Natural killer cell (primary cell): ENCODE data around the gene CEACAM16. TPM values are rescaled to one million over a fixed set of nuclear protein-coding genes. Genes with fewer than 3 reads are reported as not detected.
A peak's percentile ranks its signal among the peaks of the same experiment; 100 is the strongest.

Experiments used
- ATAC-seq, 3 donors: fragments of 150-1000 bp in 2 of 3; fragments of 200-7000 bp in 1 of 3; cut with Tn5 transposase; 1 replicate in 1 of 3; 2 replicates in 2 of 3; pipeline ENCODE4 v1.10.0; 2021; ENCODE audit warnings: mild to moderate bottlenecking in 2 of 3, moderate library complexity in 2 of 3
- DNase-seq, 2 donors: peaks; one replicate each; pipeline versions ENCODE4 v3.0.0 to v3.0.0-alpha.2; 2013 to 2021; ENCODE audit warnings: mixed read lengths in 1 of 2
- H3K27ac ChIP-seq: one replicate; pipeline ENCODE4 v1.5.1; 2013; ENCODE audit warnings: mild to moderate bottlenecking, low read length
- H3K27me3 ChIP-seq: one replicate; pipeline ENCODE4 v1.6.1; 2013; ENCODE audit warnings: low read length; ENCODE audit not compliant: control insufficient read depth, insufficient read depth
- H3K36me3 ChIP-seq: one replicate; pipeline ENCODE4 v1.6.1; 2013; ENCODE audit warnings: low read length; ENCODE audit not compliant: control insufficient read depth, insufficient read depth
- H3K4me1 ChIP-seq: one replicate; pipeline ENCODE4 v1.6.1; 2013; ENCODE audit warnings: low read length; ENCODE audit not compliant: control insufficient read depth, insufficient read depth
- H3K4me3 ChIP-seq: one replicate; pipeline ENCODE4 v1.5.1; 2013; ENCODE audit warnings: low read length
- H3K9me3 ChIP-seq: one replicate; pipeline ENCODE4 v1.6.1; 2013; ENCODE audit warnings: low read length; ENCODE audit not compliant: control insufficient read depth, insufficient read depth
- H3K27ac Mint-ChIP-seq, 2 donors: one replicate each; pipeline ENCODE4 v1.8.0; 2022; ENCODE audit warnings: mild to moderate bottlenecking in 2 of 2, mixed read lengths in 2 of 2, moderate library complexity in 1 of 2
- H3K27me3 Mint-ChIP-seq, 2 donors: one replicate each; pipeline ENCODE4 v1.8.0; 2022; ENCODE audit warnings: low read depth in 2 of 2, mixed read lengths in 2 of 2
- H3K36me3 Mint-ChIP-seq: one replicate; pipeline ENCODE4 v1.8.0; 2022; ENCODE audit warnings: mixed read lengths
- H3K4me1 Mint-ChIP-seq, 2 donors: one replicate each; pipeline ENCODE4 v1.8.0; 2022; ENCODE audit warnings: mixed read lengths in 2 of 2
- H3K4me3 Mint-ChIP-seq: one replicate; pipeline ENCODE4 v1.8.0; 2022; ENCODE audit warnings: mild to moderate bottlenecking, moderate library complexity, mixed read lengths
- H3K9me3 Mint-ChIP-seq, 2 donors: one replicate each; pipeline ENCODE4 v1.8.0; 2022; ENCODE audit warnings: mixed read lengths in 2 of 2
- WGBS: methylation state at CpG from one replicate; pipeline ENCODE4 v1.1.7; 2013; ENCODE audit warnings: missing lambda C conversion rate; ENCODE audit not compliant: insufficient coverage; 5-methylcytosine and 5-hydroxymethylcytosine counted together
- intact Hi-C: fragments of 100-400 bp; cut with micrococcal nuclease; formaldehyde crosslinking; loops from one replicate; pipeline ENCODE4 v1.14.2; 2022
- total RNA-seq, 4 donors: library from RNA; stranded (reverse); fragments of 120-200 nt in 1 of 4; gene quantifications; one replicate each; pipeline versions ENCODE4 v1.2.3 to v1.2.4, GENCODE V29; 2013 to 2022
- TF ChIP-seq, protein P1 (sequence below): fragments of 200-600 bp; IDR thresholded peaks from one replicate; pipeline ENCODE4 v1.8.0; 2022; ENCODE audit warnings: antibody characterized with exemption

CEACAM16 gene
- total RNA-seq, 3 donors from 2014 or later (not counting 1 experiment from before 2014, with no cell fraction given), result not detected

DNA sequence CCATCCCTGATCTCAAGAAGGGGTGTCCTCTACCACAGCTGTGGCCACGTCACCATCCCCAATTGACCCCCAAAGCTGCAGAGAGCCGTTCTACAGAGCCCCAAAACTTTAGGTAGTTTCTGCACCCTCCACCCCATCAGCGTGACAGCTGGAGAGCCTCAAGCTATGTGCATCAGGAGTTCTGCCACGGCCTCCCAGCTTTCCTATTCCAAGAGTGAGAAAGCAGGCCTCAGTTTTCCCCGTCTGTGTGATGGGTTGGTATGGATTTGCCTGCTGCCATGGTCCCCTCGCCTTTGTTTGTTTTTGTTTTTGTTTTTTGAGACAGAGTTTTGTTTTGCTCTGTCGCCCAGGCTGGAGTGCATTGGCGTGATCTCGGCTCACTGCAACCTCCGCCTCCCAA, 51.0 kb downstream of the CEACAM16 start:
- Histone ChIP-seq H3K27me3 (no peaks in the 10 kb centered on the region), H3K36me3 (peaks cover 14% of the 10 kb centered on the region), H3K4me3 (peak overlapping the region; percentile 66), H3K4me1 (peaks cover 74% of the 10 kb centered on the region), H3K9me3 (no peaks in the 10 kb centered on the region), H3K27ac (peak overlapping the region; percentile 86)
- ATAC-seq (no peak), DNase-seq (peak in 1 of 2 donors; percentile 27)
- TF ChIP-seq, protein P1, sequence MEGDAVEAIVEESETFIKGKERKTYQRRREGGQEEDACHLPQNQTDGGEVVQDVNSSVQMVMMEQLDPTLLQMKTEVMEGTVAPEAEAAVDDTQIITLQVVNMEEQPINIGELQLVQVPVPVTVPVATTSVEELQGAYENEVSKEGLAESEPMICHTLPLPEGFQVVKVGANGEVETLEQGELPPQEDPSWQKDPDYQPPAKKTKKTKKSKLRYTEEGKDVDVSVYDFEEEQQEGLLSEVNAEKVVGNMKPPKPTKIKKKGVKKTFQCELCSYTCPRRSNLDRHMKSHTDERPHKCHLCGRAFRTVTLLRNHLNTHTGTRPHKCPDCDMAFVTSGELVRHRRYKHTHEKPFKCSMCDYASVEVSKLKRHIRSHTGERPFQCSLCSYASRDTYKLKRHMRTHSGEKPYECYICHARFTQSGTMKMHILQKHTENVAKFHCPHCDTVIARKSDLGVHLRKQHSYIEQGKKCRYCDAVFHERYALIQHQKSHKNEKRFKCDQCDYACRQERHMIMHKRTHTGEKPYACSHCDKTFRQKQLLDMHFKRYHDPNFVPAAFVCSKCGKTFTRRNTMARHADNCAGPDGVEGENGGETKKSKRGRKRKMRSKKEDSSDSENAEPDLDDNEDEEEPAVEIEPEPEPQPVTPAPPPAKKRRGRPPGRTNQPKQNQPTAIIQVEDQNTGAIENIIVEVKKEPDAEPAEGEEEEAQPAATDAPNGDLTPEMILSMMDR, result no peak
- Mint-ChIP-seq H3K4me1 (peaks cover 52 to 82% of the 10 kb centered on the region in 2 donors), H3K27me3 (no peaks in the 10 kb centered on the region), H3K4me3 (peak overlapping the region; percentile 86), H3K27ac (peak overlapping the region; percentile 91 to 93), H3K9me3 (no peaks in the 10 kb centered on the region), H3K36me3 (no peaks in the 10 kb centered on the region)
- intact Hi-C loops, result no loop called here
- WGBS, result 95% methylated on average over 10 of the region's 10 CpGs

DNA sequence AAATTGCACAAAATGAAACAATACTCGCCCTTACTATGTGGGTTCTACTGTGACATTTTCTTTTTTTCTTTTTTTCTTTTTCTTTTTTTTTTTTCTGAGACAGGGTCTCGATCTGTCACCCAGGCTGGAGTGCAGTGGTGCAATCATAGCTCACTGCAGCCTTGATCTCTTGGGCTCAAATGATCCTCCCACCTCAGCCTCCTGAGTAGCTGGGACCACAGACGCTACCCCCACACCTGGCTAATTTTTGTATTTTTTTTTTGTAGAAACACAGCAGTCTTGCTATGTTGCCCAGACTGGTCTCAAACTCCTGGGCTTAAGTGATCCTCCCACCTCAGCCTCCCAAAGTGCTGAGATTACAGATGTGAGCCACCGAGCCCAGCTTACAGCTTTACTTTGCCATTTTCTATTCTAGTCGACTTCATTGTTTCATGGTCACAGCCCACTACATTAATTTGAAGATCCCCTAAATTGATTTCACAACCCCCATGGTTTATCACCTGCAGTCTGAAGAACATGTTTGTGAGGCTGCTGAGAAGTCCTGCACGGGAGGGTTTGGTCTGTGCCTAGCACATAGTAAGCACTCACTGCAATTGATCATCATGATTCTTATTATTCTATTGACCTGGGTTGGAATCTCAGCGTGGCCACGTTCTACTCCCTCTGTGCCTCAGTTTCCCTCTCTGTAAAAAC, 53.3 kb downstream of the CEACAM16 start:
- Mint-ChIP-seq H3K36me3 (no peaks in the 10 kb centered on the region), H3K4me3 (peak overlapping the region; percentile 89), H3K27ac (peak overlapping the region; percentile 91 to 93), H3K27me3 (no peaks in the 10 kb centered on the region), H3K4me1 (peaks cover 49 to 69% of the 10 kb centered on the region in 2 donors), H3K9me3 (no peaks in the 10 kb centered on the region)
- 40% methylated on average over 7 of the region's 8 CpGs for WGBS
- Histone ChIP-seq H3K4me3 (no peak overlapping the region), H3K27me3 (no peaks in the 10 kb centered on the region), H3K36me3 (peaks cover 18% of the 10 kb centered on the region), H3K9me3 (no peaks in the 10 kb centered on the region), H3K4me1 (peaks cover 83% of the 10 kb centered on the region), H3K27ac (peak overlapping the region; percentile 99)
- DNase-seq (peak in 1 of 2 donors; percentile 45), ATAC-seq (no peak)
- TF ChIP-seq, protein P1, result no peak
- intact Hi-C loops, result loop anchor here (2.0 kb wide), 1 partner anchor 15 kb away; no protein-coding TSS in a partner anchor

DNA sequence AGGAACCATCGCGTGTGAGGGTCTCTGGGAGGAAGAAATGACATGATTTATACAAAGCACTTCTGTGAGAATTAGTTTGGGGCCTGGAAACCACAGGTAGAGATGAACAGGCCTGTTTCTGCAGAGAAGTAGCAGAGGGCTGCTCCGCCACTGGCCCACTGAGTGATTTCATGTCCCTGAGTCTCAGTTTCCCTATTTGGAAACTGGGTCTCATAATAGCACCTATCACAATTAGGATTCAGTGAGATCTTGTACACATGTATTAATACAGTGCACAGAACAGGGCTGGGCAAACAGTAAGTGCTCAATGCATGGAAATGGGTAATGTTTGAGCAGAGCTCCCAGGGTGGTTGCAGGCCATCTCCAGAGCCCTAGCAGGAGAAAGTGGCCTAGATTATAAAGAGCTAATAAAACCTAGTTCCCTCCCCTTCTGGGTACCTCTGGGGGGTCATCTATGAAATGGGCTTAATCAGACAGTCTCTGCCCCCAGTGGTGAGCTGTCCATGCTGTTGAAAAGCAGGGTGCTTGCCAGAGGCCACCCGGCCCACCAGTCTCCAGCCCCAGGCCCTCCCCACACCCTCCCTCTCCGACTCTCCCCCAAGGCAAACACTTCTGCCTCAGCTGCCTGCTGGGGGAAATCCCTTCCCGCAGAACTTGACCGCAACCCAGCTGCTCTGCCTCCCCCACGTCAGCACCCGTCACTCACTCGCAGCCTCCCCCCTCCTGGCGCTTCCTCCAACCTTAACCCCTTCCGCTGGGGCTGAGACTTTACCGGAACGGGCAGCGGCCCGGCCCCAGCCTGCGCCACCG, 54.1 kb downstream of the CEACAM16 start:
- peak overlapping the region; percentile 89 for H3K4me3 Mint-ChIP-seq
- intact Hi-C loops, result loop anchor here (1.0 to 2.0 kb wide), 2 partner anchors 8 to 16 kb away; no protein-coding TSS in a partner anchor
- H3K27ac Mint-ChIP-seq, result peak overlapping the region; percentile 91 to 93
- peaks cover 75% of the 10 kb centered on the region for H3K4me1 ChIP-seq
- H3K27me3 Mint-ChIP-seq, result no peaks in the 10 kb centered on the region
- H3K9me3 ChIP-seq, result no peaks in the 10 kb centered on the region
- peak overlapping the region; percentile 75 for H3K4me3 ChIP-seq
- ATAC-seq (peak; percentile 74 to 90 (median 76)), DNase-seq (peak; percentile 96 to 99)
- H3K27ac ChIP-seq, result peak overlapping the region; percentile 99
- no peaks in the 10 kb centered on the region for H3K27me3 ChIP-seq
- H3K4me1 Mint-ChIP-seq, result peaks cover 43 to 62% of the 10 kb centered on the region in 2 donors
- 3% methylated on average over 16 of the region's 18 CpGs for WGBS
- no peaks in the 10 kb centered on the region for H3K36me3 Mint-ChIP-seq
- H3K9me3 Mint-ChIP-seq, result no peaks in the 10 kb centered on the region
- peaks cover 25% of the 10 kb centered on the region for H3K36me3 ChIP-seq
- TF ChIP-seq, protein P1, result no peak
